Daoy (cell line): Measurements from ENCODE around the gene TK2. TPM values are rescaled to one million over a fixed set of nuclear protein-coding genes. Genes with fewer than 3 reads are reported as not detected.

Source experiments
- DNase-seq: peaks from one replicate; pipeline ENCODE4 v3.0.0-alpha.2; 2015; ENCODE audit warnings: low read depth
- total RNA-seq: library from RNA; depleted of rRNA; stranded (reverse); fragments of >200 nt; shearing (Covaris generic); gene quantifications from 2 replicates; pipeline ENCODE4 v1.2.3, GENCODE V29; 2014

Gene TK2
- total RNA-seq, 1 experiment from 2014 or later: 8.5 TPM

GRCh38 chr16:66547101-66547989 lies 2.6 kb downstream of the TK2 start:
- no peak for DNase-seq

GRCh38 chr16:66544016-66544757 lies 5.7 kb downstream of the TK2 start:
- no peak for DNase-seq

- no peak for DNase-seq
Observed at GRCh38 chr16:66543541-66543940, 6.4 kb downstream of the TK2 start.

GRCh38 chr16:66542396-66542795 lies 7.5 kb downstream of the TK2 start:
- no peak for DNase-seq

GRCh38 chr16:66541388-66542355 lies 8.2 kb downstream of the TK2 start:
- DNase-seq: no peak

- DNase-seq: peak; percentile 78
Observed at GRCh38 chr16:66539623-66540469, 10.1 kb downstream of the TK2 start.

- no peak for DNase-seq
Observed at GRCh38 chr16:66538910-66539309, 11.0 kb downstream of the TK2 start.

GRCh38 chr16:66537236-66537635 lies 12.7 kb downstream of the TK2 start:
- DNase-seq: no peak

- no peak for DNase-seq
Observed at GRCh38 chr16:66536525-66536924, 13.4 kb downstream of the TK2 start.

- DNase-seq: no peak
Observed at GRCh38 chr16:66534376-66534799, 15.5 kb downstream of the TK2 start.

- DNase-seq: no peak
Observed at GRCh38 chr16:66529475-66529874, 20.4 kb downstream of the TK2 start.

- DNase-seq: no peak
Observed at GRCh38 chr16:66528294-66528693, 21.6 kb downstream of the TK2 start.

GRCh38 chr16:66525396-66526180 lies 24.3 kb downstream of the TK2 start:
- DNase-seq: peak; percentile 72

GRCh38 chr16:66524601-66525164 lies 25.2 kb downstream of the TK2 start:
- DNase-seq: no peak

- no peak for DNase-seq
Observed at GRCh38 chr16:66523861-66524354, 26.0 kb downstream of the TK2 start.

- no peak for DNase-seq
Observed at GRCh38 chr16:66522816-66523590, 26.9 kb downstream of the TK2 start.

GRCh38 chr16:66521951-66522771 lies 27.8 kb downstream of the TK2 start:
- DNase-seq: peak; percentile 98

- no peak for DNase-seq
Observed at GRCh38 chr16:66521252-66521713, 28.6 kb downstream of the TK2 start.
